Smooth muscle cell (in vitro differentiated cells): ENCODE results near the gene RREB1. TPM values are rescaled to one million over a fixed set of nuclear protein-coding genes. Genes with fewer than 3 reads are reported as not detected.

ENCODE experiments used
- DNase-seq: peaks from one replicate; lab custom pipeline; 2025; ENCODE audit not compliant: unreplicated experiment; lab: John Stamatoyannopoulos, UW
- H2AFZ ChIP-seq: fragments of 200-600 bp; sonication (generic); 2 replicates; pipeline ENCODE4 v1.6.0; 2016; ENCODE audit warnings: antibody characterized with exemption, low read depth, mild to moderate bottlenecking
- H3F3A ChIP-seq: fragments of 200-600 bp; sonication (generic); 2 replicates; pipeline ENCODE4 v1.6.0; 2017; ENCODE audit warnings: antibody characterized with exemption, low read depth
- H3K27ac ChIP-seq: fragments of 200-600 bp; sonication (generic); 2 replicates; pipeline ENCODE4 v1.5.1; 2016; ENCODE audit warnings: low read depth, mild to moderate bottlenecking
- H3K27me3 ChIP-seq: fragments of 200-600 bp; sonication (generic); 2 replicates; pipeline ENCODE4 v1.6.1; 2016; ENCODE audit warnings: low read depth, mild to moderate bottlenecking
- H3K36me3 ChIP-seq: fragments of 200-600 bp; sonication (generic); 2 replicates; pipeline ENCODE4 v1.5.1; 2016; ENCODE audit warnings: low read depth
- H3K4me1 ChIP-seq: fragments of 200-600 bp; sonication (generic); 2 replicates; pipeline ENCODE4 v1.5.1; 2016; ENCODE audit warnings: low read depth
- H3K4me2 ChIP-seq: fragments of 200-600 bp; sonication (generic); 2 replicates; pipeline ENCODE4 v1.6.0; 2016; ENCODE audit warnings: mild to moderate bottlenecking
- H3K4me3 ChIP-seq: fragments of 200-600 bp; sonication (generic); 2 replicates; pipeline ENCODE4 v1.5.1; 2016; ENCODE audit warnings: mild to moderate bottlenecking
- H3K79me2 ChIP-seq: fragments of 200-600 bp; sonication (generic); 2 replicates; pipeline ENCODE4 v1.6.0; 2016; ENCODE audit warnings: low read depth, mild to moderate bottlenecking
- H3K9ac ChIP-seq: fragments of 200-600 bp; sonication (generic); 2 replicates; pipeline ENCODE4 v1.6.0; 2016; ENCODE audit warnings: low read depth
- H3K9me3 ChIP-seq: fragments of 200-600 bp; sonication (generic); replicated peaks from 2 replicates; pipeline ENCODE4 v1.5.1; 2016; ENCODE audit warnings: low read depth
- H4K20me1 ChIP-seq: fragments of 200-600 bp; sonication (generic); 2 replicates; pipeline ENCODE4 v1.6.0; 2016; ENCODE audit warnings: low read depth
- CTCF ChIP-seq: fragments of 200-600 bp; sonication (generic); IDR thresholded peaks from 2 replicates; pipeline ENCODE4 v1.5.1; 2017; ENCODE audit warnings: borderline replicate concordance, mild to moderate bottlenecking, antibody characterized with exemption; ENCODE audit not compliant: insufficient read depth, poor library complexity, severe bottlenecking
- WGBS: methylation state at CpG from one replicate; pipeline ENCODE4 v1.1.7; 2016; ENCODE audit warnings: low lambda C conversion rate; 5-methylcytosine and 5-hydroxymethylcytosine counted together
- polyA plus RNA-seq: library from polyadenylated mRNA; unstranded; fragments of >200 nt; fragmentation: Nextera tagmentation; extraction: Ambion mirVana; gene quantifications from 2 replicates; pipeline ENCODE4 v1.2.1, GENCODE V29; 2016
- total RNA-seq: library from RNA; depleted of rRNA; stranded (reverse); fragments of >200 nt; gene quantifications from 2 replicates; pipeline ENCODE4 v1.2.3, GENCODE V29; 2014

Gene RREB1
- total and polyA plus RNA-seq, 2 experiments from 2014 or later: 13.2 to 26.1 TPM

GRCh38 chr6:7169296-7169721 is 61.5 kb downstream of the RREB1 start:
- H4K20me1 ChIP-seq: peaks cover 100% of the 10 kb centered on the region
- H3F3A ChIP-seq: peaks cover 6% of the 10 kb centered on the region
- H3K4me1 ChIP-seq: peaks cover 35% of the 10 kb centered on the region
- no peak for TF ChIP-seq CTCF
- H3K27me3 ChIP-seq: no peaks in the 10 kb centered on the region
- WGBS: 65% methylated on average over 3 of the region's 3 CpGs
- no peak overlapping the region for H2AFZ ChIP-seq
- H3K9ac ChIP-seq: no peak overlapping the region
- H3K4me3 ChIP-seq: no peak overlapping the region
- no peaks in the 10 kb centered on the region for H3K9me3 ChIP-seq
- no peak overlapping the region for H3K27ac ChIP-seq
- H3K79me2 ChIP-seq: peaks cover 96% of the 10 kb centered on the region
- no peak overlapping the region for H3K4me2 ChIP-seq
- no peak for DNase-seq
- no peaks in the 10 kb centered on the region for H3K36me3 ChIP-seq

DNA sequence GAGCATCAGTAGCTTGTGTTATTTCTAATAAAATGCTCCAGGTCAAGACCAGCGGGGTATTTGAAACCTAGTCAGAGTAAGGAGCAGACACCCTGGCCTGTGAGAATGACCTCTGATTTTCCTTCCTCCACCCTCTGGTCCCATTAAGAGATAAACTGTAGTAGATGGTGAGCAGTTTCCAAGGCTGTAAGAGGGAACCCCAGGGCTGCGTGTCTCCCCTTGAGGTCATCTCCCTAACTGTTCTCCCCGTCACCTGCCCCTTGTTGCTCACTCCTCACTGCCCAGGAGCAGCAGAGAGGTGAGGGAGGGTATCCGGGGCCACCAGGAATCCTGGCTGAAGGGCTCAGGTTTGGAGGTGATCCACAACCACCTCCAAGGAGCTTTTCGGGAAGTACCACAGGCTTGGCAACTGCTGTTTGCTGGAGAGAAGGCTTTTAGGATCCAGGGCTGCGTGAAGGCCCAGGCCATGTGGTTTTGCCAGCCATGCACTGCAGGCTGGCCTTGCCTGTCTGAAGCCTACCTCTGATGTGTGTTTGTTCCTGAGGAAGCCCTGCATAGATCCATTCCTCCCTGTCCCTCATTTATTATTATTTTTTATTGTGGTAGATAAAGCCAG is 62.5 kb downstream of the RREB1 start:
- Histone ChIP-seq H3K9me3 (no peaks in the 10 kb centered on the region), H2AFZ (no peak overlapping the region), H3K4me3 (no peak overlapping the region), H3K4me1 (peaks cover 27% of the 10 kb centered on the region), H3K27me3 (no peaks in the 10 kb centered on the region), H3K9ac (no peak overlapping the region), H4K20me1 (peaks cover 100% of the 10 kb centered on the region), H3K27ac (no peak overlapping the region), H3K36me3 (no peaks in the 10 kb centered on the region), H3K79me2 (peaks cover 96% of the 10 kb centered on the region), H3K4me2 (no peak overlapping the region), H3F3A (peaks cover 7% of the 10 kb centered on the region)
- WGBS: 92% methylated on average over 6 of the region's 6 CpGs
- no peak for TF ChIP-seq CTCF
- no peak for DNase-seq

GRCh38 chr6:7171119-7171518 is 63.4 kb downstream of the RREB1 start:
- H3K4me1 ChIP-seq: peaks cover 21% of the 10 kb centered on the region

More at GRCh38 chr6:7171119-7171518, 63.4 kb downstream of the RREB1 start:
- no peak for TF ChIP-seq CTCF
- Histone ChIP-seq H3K4me2 (no peak overlapping the region), H3K79me2 (peaks cover 96% of the 10 kb centered on the region), H3K4me3 (no peak overlapping the region), H2AFZ (no peak overlapping the region), H3K27ac (no peak overlapping the region), H3K36me3 (no peaks in the 10 kb centered on the region), H4K20me1 (peaks cover 100% of the 10 kb centered on the region), H3K9me3 (no peaks in the 10 kb centered on the region), H3F3A (peaks cover 7% of the 10 kb centered on the region), H3K27me3 (no peaks in the 10 kb centered on the region), H3K9ac (no peak overlapping the region)
- DNase-seq: no peak
- WGBS: 91% methylated on average over 10 of the region's 10 CpGs
